ENCODE results near the gene UBQLN1.
"Not testable (repeated sequence)": the region's sequence is repeated elsewhere in the genome, so short reads cannot be mapped to it uniquely, and the experiment has no call there.

Gene UBQLN1

GRCh38 chr9:83715221-83715620, 7.5 kb upstream of the UBQLN1 start:
- no peak overlapping the region for H3K27ac ChIP-seq (ENCODE audit: low read depth, low read length, severe bottlenecking)
- WGBS, 2 experiments (ENCODE audit: insufficient coverage in 2 of 2), result 90 to 100% methylated on average over 1 of the region's 1 CpG

GRCh38 chr9:83714329-83714728, 6.6 kb upstream of the UBQLN1 start:
- Histone ChIP-seq H3K4me3 (ENCODE audit: extremely low read depth, insufficient read depth, low read length, poor library complexity, severe bottlenecking) (no peak overlapping the region), H3K27ac (ENCODE audit: low read depth, low read length, severe bottlenecking) (no peak overlapping the region), H3K36me3 (ENCODE audit: control insufficient read depth, insufficient read depth, low read length) (no peaks in the 10 kb centered on the region), H3K9me3 (ENCODE audit: control insufficient read depth, low read length) (peaks cover 5% of the 10 kb centered on the region), H3K4me1 (ENCODE audit: control insufficient read depth, insufficient read depth, low read length, poor library complexity, severe bottlenecking) (no peaks in the 10 kb centered on the region)
- WGBS, 2 experiments (ENCODE audit: insufficient coverage in 2 of 2), result no CpG with 5 or more reads among the region's 3 CpGs

More at GRCh38 chr9:83715221-83715620, 7.5 kb upstream of the UBQLN1 start:
- Histone ChIP-seq H3K4me1 (ENCODE audit: control insufficient read depth, insufficient read depth, low read length, poor library complexity, severe bottlenecking) (no peaks in the 10 kb centered on the region), H3K4me3 (ENCODE audit: extremely low read depth, insufficient read depth, low read length, poor library complexity, severe bottlenecking) (no peak overlapping the region), H3K9me3 (ENCODE audit: control insufficient read depth, low read length) (peaks cover 5% of the 10 kb centered on the region), H3K36me3 (ENCODE audit: control insufficient read depth, insufficient read depth, low read length) (no peaks in the 10 kb centered on the region)

GRCh38 chr9:83708515-83709158, 879 bp upstream of the UBQLN1 start:
- 1 to 8% methylated on average over 12 to 13 of the region's 20 CpGs for WGBS, 2 experiments (ENCODE audit: insufficient coverage in 2 of 2)
- H3K27ac ChIP-seq (ENCODE audit: low read depth, low read length, severe bottlenecking), result peak overlapping the region; percentile 100
- peaks cover 8% of the 10 kb centered on the region for H3K9me3 ChIP-seq (ENCODE audit: control insufficient read depth, low read length)
- peaks cover 19% of the 10 kb centered on the region for H3K36me3 ChIP-seq (ENCODE audit: control insufficient read depth, insufficient read depth, low read length)
- H3K4me1 ChIP-seq (ENCODE audit: control insufficient read depth, insufficient read depth, low read length, poor library complexity, severe bottlenecking), result no peaks in the 10 kb centered on the region
- H3K4me3 ChIP-seq (ENCODE audit: extremely low read depth, insufficient read depth, low read length, poor library complexity, severe bottlenecking), result peak overlapping the region; percentile 90

- Histone ChIP-seq H3K4me3 (ENCODE audit: extremely low read depth, insufficient read depth, low read length, poor library complexity, severe bottlenecking) (peak overlapping the region; percentile 90), H3K4me1 (ENCODE audit: control insufficient read depth, insufficient read depth, low read length, poor library complexity, severe bottlenecking) (no peaks in the 10 kb centered on the region), H3K27ac (ENCODE audit: low read depth, low read length, severe bottlenecking) (peak overlapping the region; percentile 100), H3K36me3 (ENCODE audit: control insufficient read depth, insufficient read depth, low read length) (peaks cover 19% of the 10 kb centered on the region), H3K9me3 (ENCODE audit: control insufficient read depth, low read length) (peaks cover 8% of the 10 kb centered on the region)
- 0% methylated on average over 20 to 25 of the region's 26 CpGs for WGBS, 2 experiments (ENCODE audit: insufficient coverage in 2 of 2)
These were observed 315 bp downstream of the UBQLN1 start for GRCh38 chr9:83707518-83707767.

- Histone ChIP-seq H3K4me1 (ENCODE audit: control insufficient read depth, insufficient read depth, low read length, poor library complexity, severe bottlenecking) (no peaks in the 10 kb centered on the region), H3K36me3 (ENCODE audit: control insufficient read depth, insufficient read depth, low read length) (peaks cover 19% of the 10 kb centered on the region), H3K4me3 (ENCODE audit: extremely low read depth, insufficient read depth, low read length, poor library complexity, severe bottlenecking) (peak overlapping the region; percentile 90), H3K9me3 (ENCODE audit: control insufficient read depth, low read length) (peaks cover 8% of the 10 kb centered on the region), H3K27ac (ENCODE audit: low read depth, low read length, severe bottlenecking) (peak overlapping the region; percentile 100)
- WGBS, 2 experiments (ENCODE audit: insufficient coverage in 2 of 2), result 0 to 1% methylated on average over 9 to 25 of the region's 42 CpGs
These were observed 861 bp downstream of the UBQLN1 start for GRCh38 chr9:83706676-83707517.

- WGBS, 2 experiments (ENCODE audit: insufficient coverage in 2 of 2), result 94 to 97% methylated on average over 5 to 12 of the region's 12 CpGs
These were observed 2.5 kb downstream of the UBQLN1 start for GRCh38 chr9:83705219-83705651.

GRCh38 chr9:83701769-83702168, 6.0 kb downstream of the UBQLN1 start:
- no peak overlapping the region for H3K4me3 ChIP-seq (ENCODE audit: extremely low read depth, insufficient read depth, low read length, poor library complexity, severe bottlenecking)
- peaks cover 8% of the 10 kb centered on the region for H3K9me3 ChIP-seq (ENCODE audit: control insufficient read depth, low read length)
- H3K36me3 ChIP-seq (ENCODE audit: control insufficient read depth, insufficient read depth, low read length), result peaks cover 25% of the 10 kb centered on the region
- H3K27ac ChIP-seq (ENCODE audit: low read depth, low read length, severe bottlenecking), result no peak overlapping the region
- 88 to 100% methylated on average over 2 to 3 of the region's 6 CpGs for WGBS, 2 experiments (ENCODE audit: insufficient coverage in 2 of 2)
- no peaks in the 10 kb centered on the region for H3K4me1 ChIP-seq (ENCODE audit: control insufficient read depth, insufficient read depth, low read length, poor library complexity, severe bottlenecking)

More at GRCh38 chr9:83705219-83705651, 2.5 kb downstream of the UBQLN1 start:
- not testable (repeated sequence) for H3K27ac ChIP-seq (ENCODE audit: low read depth, low read length, severe bottlenecking); H3K4me1 ChIP-seq (ENCODE audit: control insufficient read depth, insufficient read depth, low read length, poor library complexity, severe bottlenecking); H3K9me3 ChIP-seq (ENCODE audit: control insufficient read depth, low read length); H3K4me3 ChIP-seq (ENCODE audit: extremely low read depth, insufficient read depth, low read length, poor library complexity, severe bottlenecking)
- peaks cover 19% of the 10 kb centered on the region for H3K36me3 ChIP-seq (ENCODE audit: control insufficient read depth, insufficient read depth, low read length)

- Histone ChIP-seq H3K4me3 (ENCODE audit: extremely low read depth, insufficient read depth, low read length, poor library complexity, severe bottlenecking) (no peak overlapping the region), H3K4me1 (ENCODE audit: control insufficient read depth, insufficient read depth, low read length, poor library complexity, severe bottlenecking) (no peaks in the 10 kb centered on the region), H3K9me3 (ENCODE audit: control insufficient read depth, low read length) (peaks cover 8% of the 10 kb centered on the region), H3K27ac (ENCODE audit: low read depth, low read length, severe bottlenecking) (no peak overlapping the region), H3K36me3 (ENCODE audit: control insufficient read depth, insufficient read depth, low read length) (peaks cover 25% of the 10 kb centered on the region)
- 80% methylated on average over 1 of the region's 1 CpG; no CpG with 5 or more reads in 1 of the 2 experiments for WGBS, 2 experiments (ENCODE audit: insufficient coverage in 2 of 2)
These were observed 6.5 kb downstream of the UBQLN1 start for GRCh38 chr9:83701286-83701685.

- no peaks in the 10 kb centered on the region for H3K9me3 ChIP-seq (ENCODE audit: control insufficient read depth, low read length)
- H3K4me3 ChIP-seq (ENCODE audit: extremely low read depth, insufficient read depth, low read length, poor library complexity, severe bottlenecking), result no peak overlapping the region
- WGBS, 2 experiments (ENCODE audit: insufficient coverage in 2 of 2), result 100% methylated on average over 2 of the region's 3 CpGs; no CpG with 5 or more reads in 1 of the 2 experiments
- H3K4me1 ChIP-seq (ENCODE audit: control insufficient read depth, insufficient read depth, low read length, poor library complexity, severe bottlenecking), result no peaks in the 10 kb centered on the region
- no peak overlapping the region for H3K27ac ChIP-seq (ENCODE audit: low read depth, low read length, severe bottlenecking)
- H3K36me3 ChIP-seq (ENCODE audit: control insufficient read depth, insufficient read depth, low read length), result peaks cover 10% of the 10 kb centered on the region
These were observed 8.1 kb downstream of the UBQLN1 start for GRCh38 chr9:83699615-83700014.

GRCh38 chr9:83698976-83699585, 8.7 kb downstream of the UBQLN1 start:
- Histone ChIP-seq H3K36me3 (ENCODE audit: control insufficient read depth, insufficient read depth, low read length) (peaks cover 7% of the 10 kb centered on the region), H3K4me1 (ENCODE audit: control insufficient read depth, insufficient read depth, low read length, poor library complexity, severe bottlenecking) (no peaks in the 10 kb centered on the region), H3K9me3 (ENCODE audit: control insufficient read depth, low read length) (no peaks in the 10 kb centered on the region), H3K4me3 (ENCODE audit: extremely low read depth, insufficient read depth, low read length, poor library complexity, severe bottlenecking) (no peak overlapping the region), H3K27ac (ENCODE audit: low read depth, low read length, severe bottlenecking) (no peak overlapping the region)
- WGBS, 2 experiments (ENCODE audit: insufficient coverage in 2 of 2), result 92 to 100% methylated on average over 2 to 3 of the region's 4 CpGs
